ENCODE data around the gene PAPPA2. TPM values are rescaled to one million over a fixed set of nuclear protein-coding genes. Genes with fewer than 3 reads are reported as not detected.

PAPPA2 gene
- total RNA-seq, 1 donor: 5.8 TPM

GRCh38 chr1:176692988-176693696 lies 230.2 kb downstream of the PAPPA2 start:
- H4K20me1 ChIP-seq (ENCODE audit: insufficient read depth, low read length): no peaks in the 10 kb centered on the region
- H2AFZ ChIP-seq (ENCODE audit: low read length): no peak overlapping the region
- DNase-seq (ENCODE audit: insufficient read length, low spot score, missing footprints): no peak
- H3K36me3 ChIP-seq (ENCODE audit: insufficient read depth, low read length): no peaks in the 10 kb centered on the region
- TF ChIP-seq, protein P1, sequence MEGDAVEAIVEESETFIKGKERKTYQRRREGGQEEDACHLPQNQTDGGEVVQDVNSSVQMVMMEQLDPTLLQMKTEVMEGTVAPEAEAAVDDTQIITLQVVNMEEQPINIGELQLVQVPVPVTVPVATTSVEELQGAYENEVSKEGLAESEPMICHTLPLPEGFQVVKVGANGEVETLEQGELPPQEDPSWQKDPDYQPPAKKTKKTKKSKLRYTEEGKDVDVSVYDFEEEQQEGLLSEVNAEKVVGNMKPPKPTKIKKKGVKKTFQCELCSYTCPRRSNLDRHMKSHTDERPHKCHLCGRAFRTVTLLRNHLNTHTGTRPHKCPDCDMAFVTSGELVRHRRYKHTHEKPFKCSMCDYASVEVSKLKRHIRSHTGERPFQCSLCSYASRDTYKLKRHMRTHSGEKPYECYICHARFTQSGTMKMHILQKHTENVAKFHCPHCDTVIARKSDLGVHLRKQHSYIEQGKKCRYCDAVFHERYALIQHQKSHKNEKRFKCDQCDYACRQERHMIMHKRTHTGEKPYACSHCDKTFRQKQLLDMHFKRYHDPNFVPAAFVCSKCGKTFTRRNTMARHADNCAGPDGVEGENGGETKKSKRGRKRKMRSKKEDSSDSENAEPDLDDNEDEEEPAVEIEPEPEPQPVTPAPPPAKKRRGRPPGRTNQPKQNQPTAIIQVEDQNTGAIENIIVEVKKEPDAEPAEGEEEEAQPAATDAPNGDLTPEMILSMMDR (IDR thresholded peaks at IDR 0.05; ENCODE audit: extremely low read depth, low read depth, low read length): no peak
- H3K9me3 ChIP-seq (ENCODE audit: low read depth, low read length): no peaks in the 10 kb centered on the region
- H3K79me2 ChIP-seq (ENCODE audit: insufficient read depth, low read length): no peaks in the 10 kb centered on the region
- no peak overlapping the region for H3K27ac ChIP-seq (ENCODE audit: low read depth, low read length)
- no peaks in the 10 kb centered on the region for H3K27me3 ChIP-seq (ENCODE audit: insufficient read depth, low read length)
- H3K4me2 ChIP-seq (ENCODE audit: insufficient read depth, low read length): no peak overlapping the region
- H3K4me3 ChIP-seq (ENCODE audit: insufficient read depth, low read length): no peak overlapping the region
- H3K4me1 ChIP-seq (ENCODE audit: insufficient read depth, low read length): no peaks in the 10 kb centered on the region

GRCh38 chr1:176693697-176694329 lies 230.8 kb downstream of the PAPPA2 start:
- Histone ChIP-seq H3K36me3 (ENCODE audit: insufficient read depth, low read length) (no peaks in the 10 kb centered on the region), H2AFZ (ENCODE audit: low read length) (no peak overlapping the region), H3K4me3 (ENCODE audit: insufficient read depth, low read length) (no peak overlapping the region), H3K9me3 (ENCODE audit: low read depth, low read length) (no peaks in the 10 kb centered on the region), H3K4me2 (ENCODE audit: insufficient read depth, low read length) (no peak overlapping the region), H3K27ac (ENCODE audit: low read depth, low read length) (no peak overlapping the region), H4K20me1 (ENCODE audit: insufficient read depth, low read length) (no peaks in the 10 kb centered on the region), H3K79me2 (ENCODE audit: insufficient read depth, low read length) (no peaks in the 10 kb centered on the region), H3K27me3 (ENCODE audit: insufficient read depth, low read length) (no peaks in the 10 kb centered on the region), H3K4me1 (ENCODE audit: insufficient read depth, low read length) (no peaks in the 10 kb centered on the region)
- DNase-seq (ENCODE audit: insufficient read length, low spot score, missing footprints): peak; percentile 1
- TF ChIP-seq, protein P1 (IDR thresholded peaks at IDR 0.05; ENCODE audit: extremely low read depth, low read depth, low read length): no peak

- Histone ChIP-seq H3K9me3 (ENCODE audit: low read depth, low read length) (no peaks in the 10 kb centered on the region), H3K36me3 (ENCODE audit: insufficient read depth, low read length) (no peaks in the 10 kb centered on the region), H2AFZ (ENCODE audit: low read length) (no peak overlapping the region), H3K27ac (ENCODE audit: low read depth, low read length) (no peak overlapping the region), H3K4me3 (ENCODE audit: insufficient read depth, low read length) (no peak overlapping the region), H3K4me1 (ENCODE audit: insufficient read depth, low read length) (no peaks in the 10 kb centered on the region), H4K20me1 (ENCODE audit: insufficient read depth, low read length) (no peaks in the 10 kb centered on the region), H3K79me2 (ENCODE audit: insufficient read depth, low read length) (no peaks in the 10 kb centered on the region), H3K27me3 (ENCODE audit: insufficient read depth, low read length) (no peaks in the 10 kb centered on the region), H3K4me2 (ENCODE audit: insufficient read depth, low read length) (no peak overlapping the region)
- TF ChIP-seq, protein P1 (IDR thresholded peaks at IDR 0.05; ENCODE audit: extremely low read depth, low read depth, low read length): no peak
- DNase-seq (ENCODE audit: insufficient read length, low spot score, missing footprints): peak; percentile 21
Observed at GRCh38 chr1:176694713-176695112, 231.7 kb downstream of the PAPPA2 start.

- Histone ChIP-seq H2AFZ (ENCODE audit: low read length) (no peak overlapping the region), H3K4me3 (ENCODE audit: insufficient read depth, low read length) (no peak overlapping the region), H3K4me1 (ENCODE audit: insufficient read depth, low read length) (no peaks in the 10 kb centered on the region), H3K9me3 (ENCODE audit: low read depth, low read length) (no peaks in the 10 kb centered on the region), H3K36me3 (ENCODE audit: insufficient read depth, low read length) (no peaks in the 10 kb centered on the region), H3K79me2 (ENCODE audit: insufficient read depth, low read length) (no peaks in the 10 kb centered on the region), H3K4me2 (ENCODE audit: insufficient read depth, low read length) (no peak overlapping the region), H3K27me3 (ENCODE audit: insufficient read depth, low read length) (no peaks in the 10 kb centered on the region), H4K20me1 (ENCODE audit: insufficient read depth, low read length) (no peaks in the 10 kb centered on the region), H3K27ac (ENCODE audit: low read depth, low read length) (no peak overlapping the region)
- TF ChIP-seq, protein P1 (IDR thresholded peaks at IDR 0.05; ENCODE audit: extremely low read depth, low read depth, low read length): no peak
- peak; percentile 4 for DNase-seq (ENCODE audit: insufficient read length, low spot score, missing footprints)
Observed at GRCh38 chr1:176696109-176696508, 233.1 kb downstream of the PAPPA2 start.
